Colonic mucosa (tissue), 4 donors: Measurements from ENCODE around the gene CAMK4. TPM values are rescaled to one million over a fixed set of nuclear protein-coding genes. Genes with fewer than 3 reads are reported as not detected.

Source experiments
- DNase-seq: peaks from one replicate; pipeline ENCODE4 v3.0.0-alpha.2; 2020
- H3K27ac ChIP-seq: fragments of 200-600 bp; one replicate; pipeline ENCODE4 v1.8.0; 2021
- H3K27me3 ChIP-seq: fragments of 200-600 bp; one replicate; pipeline ENCODE4 v1.8.0; 2021
- H3K36me3 ChIP-seq: fragments of 200-600 bp; one replicate; pipeline ENCODE4 v1.8.0; 2021
- H3K4me1 ChIP-seq: fragments of 200-600 bp; one replicate; pipeline ENCODE4 v1.8.0; 2021; ENCODE audit warnings: mild to moderate bottlenecking
- H3K4me3 ChIP-seq: fragments of 200-600 bp; one replicate; pipeline ENCODE4 v1.8.0; 2021
- H3K9ac ChIP-seq, 2 donors: one replicate each; pipeline ENCODE4 v1.7.0; 2013; ENCODE audit warnings: control low read depth in 2 of 2, low read depth in 2 of 2, low read length in 2 of 2
- H3K9me3 ChIP-seq: fragments of 200-600 bp; one replicate; pipeline ENCODE4 v1.8.0; 2021
- intact Hi-C: fragments of 100-400 bp; cut with DNase I; formaldehyde crosslinking; loops from one replicate; pipeline ENCODE4 v1.14.1; 2022
- total RNA-seq, 2 donors: library from RNA; stranded (reverse); fragmentation: NEBNext Ultra II Directional in 1 of 2; extraction: Animal tissue kit (Norgen Biotek cat#: 25700) in 1 of 2; gene quantifications; one replicate each; pipeline ENCODE4 v1.2.1, GENCODE V29; 2021
- TF ChIP-seq, protein P1 (sequence below): fragments of 200-600 bp; IDR thresholded peaks from one replicate; pipeline ENCODE4 v1.8.0; 2022; ENCODE audit warnings: antibody characterized with exemption, mild to moderate bottlenecking
- donor health status: healthy.
- donor health status: DM: no; HTN: no; CAD: no.
- donor health status: DM: no; HTN: no; CAD: no.

The CAMK4 gene
- total RNA-seq, 2 donors from 2014 or later = 2.4 to 2.9 TPM

DNA sequence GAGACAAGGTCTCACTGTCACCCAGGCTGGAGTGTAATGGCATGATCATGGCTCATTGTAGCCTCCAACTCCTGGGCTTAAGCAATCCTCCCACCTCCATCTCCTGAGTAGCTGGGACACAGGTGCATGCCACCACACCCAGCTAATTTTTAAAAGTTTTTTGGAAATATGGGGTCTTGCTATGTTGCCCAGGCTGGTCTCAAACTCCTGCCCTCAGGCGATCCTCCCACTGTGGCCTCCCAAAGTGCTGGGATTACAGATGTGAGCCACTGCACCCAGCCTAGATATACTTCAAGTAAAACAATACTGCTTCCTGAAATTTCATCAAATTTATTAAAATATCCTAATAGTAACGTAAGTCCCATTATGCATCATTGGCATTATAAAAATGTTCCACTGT, 254.7 kb downstream of the CAMK4 start:
- H3K9ac ChIP-seq = no peak overlapping the region
- H3K4me1 ChIP-seq = no peaks in the 10 kb centered on the region
- H3K9me3 ChIP-seq = no peaks in the 10 kb centered on the region
- H3K27ac ChIP-seq = no peak overlapping the region
- H3K36me3 ChIP-seq = no peaks in the 10 kb centered on the region
- no peaks in the 10 kb centered on the region for H3K27me3 ChIP-seq
- TF ChIP-seq, protein P1, sequence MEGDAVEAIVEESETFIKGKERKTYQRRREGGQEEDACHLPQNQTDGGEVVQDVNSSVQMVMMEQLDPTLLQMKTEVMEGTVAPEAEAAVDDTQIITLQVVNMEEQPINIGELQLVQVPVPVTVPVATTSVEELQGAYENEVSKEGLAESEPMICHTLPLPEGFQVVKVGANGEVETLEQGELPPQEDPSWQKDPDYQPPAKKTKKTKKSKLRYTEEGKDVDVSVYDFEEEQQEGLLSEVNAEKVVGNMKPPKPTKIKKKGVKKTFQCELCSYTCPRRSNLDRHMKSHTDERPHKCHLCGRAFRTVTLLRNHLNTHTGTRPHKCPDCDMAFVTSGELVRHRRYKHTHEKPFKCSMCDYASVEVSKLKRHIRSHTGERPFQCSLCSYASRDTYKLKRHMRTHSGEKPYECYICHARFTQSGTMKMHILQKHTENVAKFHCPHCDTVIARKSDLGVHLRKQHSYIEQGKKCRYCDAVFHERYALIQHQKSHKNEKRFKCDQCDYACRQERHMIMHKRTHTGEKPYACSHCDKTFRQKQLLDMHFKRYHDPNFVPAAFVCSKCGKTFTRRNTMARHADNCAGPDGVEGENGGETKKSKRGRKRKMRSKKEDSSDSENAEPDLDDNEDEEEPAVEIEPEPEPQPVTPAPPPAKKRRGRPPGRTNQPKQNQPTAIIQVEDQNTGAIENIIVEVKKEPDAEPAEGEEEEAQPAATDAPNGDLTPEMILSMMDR = no peak
- intact Hi-C loops = no loop called here
- no peak for DNase-seq
- H3K4me3 ChIP-seq = no peak overlapping the region

DNA sequence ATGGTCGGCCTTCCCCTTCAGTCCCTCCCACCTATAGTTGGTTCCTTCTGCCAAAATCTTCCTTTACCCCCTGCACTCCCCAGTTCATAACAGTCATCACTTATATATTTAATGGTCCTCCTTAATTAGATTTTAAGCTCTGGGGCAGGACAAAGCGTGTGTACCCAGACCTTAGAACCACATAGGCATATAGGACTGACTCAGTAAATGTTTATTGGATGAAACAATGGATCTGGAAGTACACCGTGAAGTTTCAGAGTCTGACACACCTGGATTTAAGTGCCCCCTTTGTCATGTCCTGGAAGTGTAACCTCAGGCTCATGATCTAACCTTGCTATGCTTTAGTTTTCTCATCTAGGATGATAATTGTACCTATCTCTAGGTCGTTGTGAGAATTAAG, 256.2 kb downstream of the CAMK4 start:
- Histone ChIP-seq H3K27me3 (no peaks in the 10 kb centered on the region), H3K9ac (no peak overlapping the region), H3K4me1 (no peaks in the 10 kb centered on the region), H3K36me3 (no peaks in the 10 kb centered on the region), H3K4me3 (no peak overlapping the region), H3K27ac (no peak overlapping the region), H3K9me3 (no peaks in the 10 kb centered on the region)
- TF ChIP-seq, protein P1 = no peak
- DNase-seq = no peak
- intact Hi-C loops = no loop called here

DNA sequence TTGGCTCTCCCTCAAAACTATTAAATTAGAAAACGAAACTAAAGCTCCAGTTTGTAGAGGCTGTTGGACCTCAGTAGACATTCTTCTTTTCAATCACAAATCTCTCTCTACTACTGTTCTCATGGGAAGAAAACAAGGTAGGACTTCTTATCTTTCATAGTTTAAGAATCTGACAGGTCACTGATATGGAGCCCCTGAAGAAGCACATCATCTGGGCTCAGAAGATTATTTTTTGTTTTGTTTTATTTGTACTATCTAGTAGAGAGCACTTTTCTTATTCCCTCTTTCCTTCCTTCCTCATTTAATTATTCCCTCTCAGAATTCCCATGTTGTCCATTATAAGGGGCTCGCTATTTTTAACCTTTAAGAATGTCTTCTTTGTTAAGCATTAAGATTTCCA, 261.9 kb downstream of the CAMK4 start:
- H3K27ac ChIP-seq = no peak overlapping the region
- TF ChIP-seq, protein P1 = no peak
- no peaks in the 10 kb centered on the region for H3K4me1 ChIP-seq
- H3K36me3 ChIP-seq = no peaks in the 10 kb centered on the region
- no peak overlapping the region for H3K9ac ChIP-seq
- intact Hi-C loops = no loop called here
- H3K9me3 ChIP-seq = no peaks in the 10 kb centered on the region
- no peak for DNase-seq
- H3K27me3 ChIP-seq = no peaks in the 10 kb centered on the region
- H3K4me3 ChIP-seq = no peak overlapping the region

DNA sequence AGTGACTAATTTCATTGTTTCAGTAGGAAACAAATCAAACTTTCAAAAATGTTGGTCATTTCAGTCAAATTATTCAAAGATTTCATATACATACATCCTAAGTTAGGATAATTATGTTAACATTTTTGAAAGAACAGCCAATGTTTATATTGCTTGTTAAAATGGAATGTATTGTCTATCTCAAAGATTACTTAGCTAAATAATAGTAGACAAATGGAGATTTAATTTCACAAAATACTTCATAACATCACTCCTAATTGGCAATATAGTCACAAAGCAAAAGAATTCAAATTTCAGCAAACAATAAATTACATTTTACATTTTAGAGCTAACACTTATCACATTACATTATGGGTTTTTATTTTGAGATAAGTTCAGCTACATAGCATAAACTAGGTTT, 262.7 kb downstream of the CAMK4 start:
- H3K27ac ChIP-seq = no peak overlapping the region
- DNase-seq = no peak
- no peak overlapping the region for H3K9ac ChIP-seq
- intact Hi-C loops = no loop called here
- no peaks in the 10 kb centered on the region for H3K9me3 ChIP-seq
- TF ChIP-seq, protein P1 = no peak
- H3K4me1 ChIP-seq = no peaks in the 10 kb centered on the region
- no peaks in the 10 kb centered on the region for H3K27me3 ChIP-seq
- no peak overlapping the region for H3K4me3 ChIP-seq
- no peaks in the 10 kb centered on the region for H3K36me3 ChIP-seq

DNA sequence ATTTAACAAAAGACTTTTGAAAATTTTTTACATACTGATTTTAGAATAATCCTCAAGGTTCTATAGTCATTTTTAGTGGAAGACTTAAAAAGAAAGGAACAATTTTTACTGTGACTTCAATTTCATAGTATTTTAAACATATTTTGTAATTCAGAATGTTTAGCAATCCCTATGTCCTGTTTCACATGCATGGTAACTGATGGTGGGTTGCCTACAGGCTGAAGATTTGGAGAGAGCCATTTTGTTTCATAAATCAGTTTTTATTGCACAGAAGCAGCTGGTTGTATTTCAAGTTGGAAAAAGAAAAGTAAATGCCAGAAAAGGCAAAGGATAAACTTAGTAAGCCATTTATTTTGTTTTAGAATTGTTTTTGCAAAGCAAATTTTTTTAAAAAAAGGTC, 264.2 kb downstream of the CAMK4 start:
- Histone ChIP-seq H3K27me3 (no peaks in the 10 kb centered on the region), H3K9me3 (no peaks in the 10 kb centered on the region), H3K4me1 (no peaks in the 10 kb centered on the region), H3K4me3 (no peak overlapping the region), H3K27ac (no peak overlapping the region), H3K9ac (no peak overlapping the region), H3K36me3 (no peaks in the 10 kb centered on the region)
- intact Hi-C loops = no loop called here
- no peak for DNase-seq
- TF ChIP-seq, protein P1 = no peak

DNA sequence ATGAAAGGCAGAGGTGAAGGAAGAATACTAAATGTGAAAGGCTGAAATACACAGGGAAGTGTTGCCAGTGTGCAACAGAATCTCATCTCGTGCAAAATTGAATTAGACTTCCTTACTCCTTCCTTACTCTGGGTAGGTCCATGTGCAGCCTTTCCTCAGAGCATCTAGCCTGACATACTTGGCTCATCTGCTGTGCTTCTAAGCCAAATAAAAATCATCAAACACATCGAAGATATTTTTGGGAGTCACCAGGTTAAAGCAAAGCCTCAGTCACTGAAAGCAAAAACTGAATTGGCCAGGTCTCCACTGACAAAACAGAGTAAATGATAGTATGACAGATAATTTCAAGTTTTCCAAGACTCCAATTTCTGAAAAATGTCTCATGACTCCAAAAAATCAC, 268.8 kb downstream of the CAMK4 start:
- TF ChIP-seq, protein P1 = no peak
- Histone ChIP-seq H3K27ac (no peak overlapping the region), H3K4me3 (no peak overlapping the region), H3K9ac (no peak overlapping the region), H3K4me1 (no peaks in the 10 kb centered on the region), H3K27me3 (no peaks in the 10 kb centered on the region), H3K36me3 (no peaks in the 10 kb centered on the region), H3K9me3 (no peaks in the 10 kb centered on the region)
- no peak for DNase-seq
- intact Hi-C loops = no loop called here
